Duodenal mucosa (tissue), 2 donors: ENCODE results near the gene ATG7.
A peak's percentile ranks its signal among the peaks of the same experiment; 100 is the strongest.
"Not testable (repeated sequence)": the region's sequence is repeated elsewhere in the genome, so short reads cannot be mapped to it uniquely, and the experiment has no call there.

Experiments
- H3K27ac ChIP-seq: one replicate; pipeline ENCODE4 v1.7.0; 2013; ENCODE audit warnings: low read depth, low read length
- H3K27me3 ChIP-seq, 2 donors: one replicate each; pipeline ENCODE4 v1.7.0; 2013; ENCODE audit warnings: low read length in 2 of 2, control low read depth in 1 of 2; ENCODE audit not compliant: insufficient read depth in 2 of 2, control insufficient read depth in 1 of 2
- H3K36me3 ChIP-seq, 2 donors: one replicate each; pipeline ENCODE4 v1.7.0; 2013; ENCODE audit warnings: low read length in 2 of 2, control low read depth in 1 of 2; ENCODE audit not compliant: insufficient read depth in 2 of 2, control insufficient read depth in 1 of 2
- H3K4me1 ChIP-seq, 2 donors: one replicate each; pipeline ENCODE4 v1.7.0; 2013; ENCODE audit warnings: low read length in 2 of 2, control low read depth in 1 of 2; ENCODE audit not compliant: insufficient read depth in 2 of 2, control insufficient read depth in 1 of 2
- H3K4me3 ChIP-seq, 2 donors: one replicate each; pipeline ENCODE4 v1.7.0; 2013; ENCODE audit warnings: low read length in 2 of 2, low read depth in 1 of 2
- H3K9ac ChIP-seq, 2 donors: one replicate each; pipeline ENCODE4 v1.7.0; 2013; ENCODE audit warnings: low read length in 2 of 2, low read depth in 1 of 2
- H3K9me3 ChIP-seq, 2 donors: one replicate each; pipeline ENCODE4 v1.7.0; 2013; ENCODE audit warnings: low read length in 2 of 2, control low read depth in 1 of 2; ENCODE audit not compliant: control insufficient read depth in 1 of 2

ATG7 gene

DNA sequence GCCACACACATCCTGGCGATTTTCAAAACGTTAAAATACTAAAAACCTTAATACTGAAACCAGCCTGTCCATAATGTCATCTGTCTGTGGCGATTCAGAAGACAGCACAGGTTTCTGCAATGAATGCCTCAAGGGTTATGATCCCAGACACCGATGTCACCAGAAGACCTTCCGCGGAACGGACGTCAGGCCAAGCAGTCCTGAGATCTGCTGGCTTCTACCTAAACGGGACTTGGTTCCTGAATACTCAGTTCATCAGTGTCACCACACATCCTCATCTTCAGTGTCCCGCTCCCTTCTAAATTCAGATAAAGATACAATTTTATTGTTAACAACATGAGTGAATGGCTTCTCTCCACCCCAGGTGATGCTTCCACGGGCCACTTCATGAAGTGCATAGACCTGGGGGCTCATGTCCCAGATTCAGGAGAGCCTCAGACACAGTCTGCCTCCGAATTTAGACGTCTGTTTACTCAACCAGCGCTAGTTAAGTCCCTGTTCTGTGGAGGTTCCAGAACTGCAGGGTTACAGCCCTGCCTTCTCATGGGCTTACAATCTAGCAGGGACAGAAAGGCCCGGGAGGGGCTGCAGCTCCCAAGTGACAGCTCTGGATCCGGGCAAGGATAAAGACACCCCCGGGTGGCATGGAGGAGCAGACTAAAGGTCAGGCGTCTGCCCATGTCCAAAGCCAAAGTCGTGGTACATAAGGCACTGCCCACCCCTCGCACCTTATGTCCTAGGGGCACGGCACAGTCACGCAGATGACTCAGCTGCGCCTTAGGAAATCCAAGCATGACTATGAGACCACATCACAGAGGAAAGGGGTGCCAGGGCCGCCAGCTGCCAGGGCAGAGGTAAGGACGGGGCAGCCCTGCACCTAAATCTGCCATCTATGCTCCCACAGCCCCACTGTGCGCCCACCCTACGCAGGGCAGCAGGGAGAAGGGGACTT lies 295.6 kb downstream of the ATG7 start:
- H3K27ac ChIP-seq: peak overlapping the region; percentile 80
- peaks cover 20 to 51% of the 10 kb centered on the region in 2 donors for H3K36me3 ChIP-seq
- no peak overlapping the region for H3K4me3 ChIP-seq
- no peaks in the 10 kb centered on the region for H3K27me3 ChIP-seq
- no peaks in the 10 kb centered on the region for H3K4me1 ChIP-seq
- peak overlapping the region in 1 of 2 donors; percentile 24 for H3K9ac ChIP-seq
- no peaks in the 10 kb centered on the region for H3K9me3 ChIP-seq

DNA sequence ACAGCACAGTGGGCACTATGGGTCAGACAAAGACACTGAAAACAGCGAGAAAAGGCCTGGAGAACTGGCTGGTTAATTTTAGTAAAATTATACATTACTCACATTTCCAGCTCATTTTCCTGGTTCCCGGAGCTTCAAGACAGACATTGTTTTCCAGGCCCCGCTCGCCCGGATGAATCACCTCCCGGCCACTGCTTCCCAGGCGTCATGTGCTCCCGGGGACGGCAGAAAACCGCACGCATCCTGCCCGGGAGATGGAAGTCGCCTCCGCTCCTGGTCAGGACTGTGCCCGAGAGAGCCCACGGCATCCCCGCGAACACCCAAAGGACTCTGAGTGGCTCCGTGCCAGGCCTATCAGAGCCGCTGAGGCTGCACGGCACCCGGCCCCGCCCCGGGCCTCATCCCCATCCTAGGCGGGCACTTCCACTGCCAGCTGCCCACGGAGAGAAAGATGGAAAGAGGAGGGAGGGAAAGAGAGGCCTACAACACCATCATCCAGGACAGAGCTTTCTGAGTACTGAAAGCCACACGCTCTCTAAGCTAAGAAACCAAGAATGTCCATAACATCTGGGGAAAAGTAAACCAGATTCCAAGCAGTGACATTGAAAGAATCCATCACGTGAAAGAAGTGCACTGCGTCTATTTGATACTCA lies 296.4 kb downstream of the ATG7 start:
- H3K9me3 ChIP-seq: no peaks in the 10 kb centered on the region
- H3K4me3 ChIP-seq: no peak overlapping the region
- H3K4me1 ChIP-seq: no peaks in the 10 kb centered on the region
- peak overlapping the region in 1 of 2 donors; percentile 24 for H3K9ac ChIP-seq
- H3K27ac ChIP-seq: peak overlapping the region; percentile 80
- peaks cover 11 to 48% of the 10 kb centered on the region in 2 donors for H3K36me3 ChIP-seq
- H3K27me3 ChIP-seq: no peaks in the 10 kb centered on the region

DNA sequence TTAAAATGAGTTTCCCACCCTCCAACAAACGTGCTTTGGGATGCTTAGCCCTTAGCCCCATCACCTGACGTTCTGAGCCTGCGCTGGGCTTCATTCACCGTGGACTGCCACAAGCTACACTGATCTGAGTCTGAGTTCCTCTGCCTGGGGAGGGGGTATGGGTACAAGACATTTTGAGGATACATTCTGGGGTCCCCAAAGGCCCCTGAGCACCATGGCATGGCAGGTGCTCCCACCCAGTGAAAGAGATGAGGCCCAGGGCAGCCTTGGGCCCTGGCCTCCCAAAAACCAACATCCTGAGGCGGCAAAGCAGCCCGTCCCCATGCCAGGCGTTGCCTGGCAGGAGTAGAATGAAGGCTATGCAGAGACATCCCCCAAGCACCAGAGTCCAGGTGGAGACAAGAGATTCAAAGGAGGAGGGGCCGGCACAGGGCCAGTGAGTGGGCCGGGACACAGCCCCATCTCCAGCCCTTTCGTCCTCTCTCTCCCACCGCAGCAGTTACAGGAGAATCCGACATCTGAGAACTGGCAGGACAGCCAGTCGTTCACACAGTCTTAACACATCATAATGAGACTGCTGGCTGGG lies 297.1 kb downstream of the ATG7 start:
- H3K36me3 ChIP-seq: peaks cover 6 to 47% of the 10 kb centered on the region in 2 donors
- H3K9ac ChIP-seq: peak overlapping the region in 1 of 2 donors; percentile 24
- no peaks in the 10 kb centered on the region for H3K27me3 ChIP-seq
- H3K9me3 ChIP-seq: no peaks in the 10 kb centered on the region
- no peak overlapping the region for H3K4me3 ChIP-seq
- no peaks in the 10 kb centered on the region for H3K4me1 ChIP-seq
- peak overlapping the region; percentile 4 for H3K27ac ChIP-seq

DNA sequence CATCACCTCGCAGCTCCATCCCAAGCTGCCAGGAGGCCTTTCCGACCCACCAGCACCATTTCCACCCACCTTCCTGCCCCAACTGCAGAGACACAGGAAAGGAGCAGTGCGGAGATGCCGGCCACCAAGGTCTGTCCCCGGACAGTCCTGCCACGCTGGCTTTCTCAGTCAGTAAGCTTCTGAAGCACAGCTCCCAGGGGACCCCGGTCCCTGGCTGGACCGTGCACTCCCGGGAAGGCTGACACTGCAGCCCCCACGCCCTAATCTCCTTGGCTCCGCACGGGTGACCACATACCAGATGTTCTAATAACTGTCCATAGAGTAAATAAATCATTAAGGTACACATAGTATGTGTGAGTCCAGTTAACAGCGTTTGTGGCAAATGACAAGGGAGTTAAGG lies 298.1 kb downstream of the ATG7 start:
- Histone ChIP-seq H3K9me3 (no peaks in the 10 kb centered on the region), H3K27me3 (no peaks in the 10 kb centered on the region), H3K27ac (no peak overlapping the region), H3K9ac (no peak overlapping the region), H3K4me1 (no peaks in the 10 kb centered on the region), H3K4me3 (no peak overlapping the region), H3K36me3 (peaks cover 5 to 47% of the 10 kb centered on the region in 2 donors)

DNA sequence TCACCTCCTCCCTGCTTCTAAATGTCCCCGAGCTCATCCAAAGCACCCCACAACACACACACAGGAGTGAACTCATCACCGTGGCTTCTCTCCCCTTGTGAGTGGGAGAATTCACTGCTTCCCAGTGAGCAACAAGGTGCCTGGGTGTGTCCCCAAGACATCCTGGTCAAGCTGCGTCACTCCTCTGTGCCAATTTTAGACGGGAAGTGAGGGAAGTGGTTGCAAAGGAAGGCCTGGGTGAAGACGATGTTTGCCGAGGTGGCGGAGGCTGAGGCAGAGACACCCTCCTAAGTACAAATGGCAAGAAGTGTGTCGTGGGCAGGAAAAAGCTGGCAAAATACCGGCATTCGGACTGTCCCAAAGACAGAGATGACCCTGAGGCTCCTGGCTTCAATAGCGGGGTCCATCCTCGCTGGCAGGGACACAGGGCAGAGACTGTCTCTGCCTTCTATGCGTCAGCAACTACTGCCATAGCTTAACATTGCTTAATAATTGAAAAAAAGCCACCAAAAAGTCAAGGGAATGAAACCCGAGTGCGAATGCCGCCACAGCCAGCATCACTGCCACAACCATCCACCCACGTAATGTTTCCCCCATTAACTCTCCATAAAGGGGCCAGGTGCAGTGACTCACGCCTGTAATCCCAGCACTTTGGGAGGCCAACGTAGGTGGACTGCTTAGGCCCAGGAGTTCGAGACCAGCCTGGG lies 298.7 kb downstream of the ATG7 start:
- Histone ChIP-seq H3K4me1 (no peaks in the 10 kb centered on the region), H3K27ac (no peak overlapping the region)

DNA sequence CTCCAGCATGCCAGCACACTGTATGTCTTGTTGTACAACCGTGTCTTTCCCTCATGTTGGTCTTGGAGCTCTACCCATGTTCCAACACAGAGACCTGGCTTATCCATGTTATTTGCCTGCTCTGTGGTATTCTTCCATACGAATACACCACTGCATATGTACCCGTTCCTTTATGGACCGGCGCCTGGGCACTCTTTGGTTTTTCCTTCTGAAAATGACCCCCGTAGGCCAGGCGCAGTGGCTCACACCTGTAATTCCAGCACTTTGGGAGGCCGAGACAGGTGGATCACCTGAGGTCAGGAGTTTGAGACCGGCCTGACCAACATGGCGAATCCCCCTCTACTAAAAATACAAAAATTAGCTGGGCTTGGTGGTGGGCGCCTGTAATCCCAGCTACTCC lies 300.5 kb downstream of the ATG7 start:
- H3K9ac ChIP-seq, H3K4me3 ChIP-seq, H3K4me1 ChIP-seq, H3K27ac ChIP-seq, H3K9me3 ChIP-seq, H3K27me3 ChIP-seq: not testable (repeated sequence)
- peaks cover 5 to 29% of the 10 kb centered on the region in 2 donors for H3K36me3 ChIP-seq

More for the DNA sequence above, 298.7 kb downstream of the ATG7 start:
- Histone ChIP-seq H3K27me3 (no peaks in the 10 kb centered on the region), H3K9me3 (no peaks in the 10 kb centered on the region), H3K9ac (no peak overlapping the region), H3K4me3 (no peak overlapping the region), H3K36me3 (peaks cover 5 to 44% of the 10 kb centered on the region in 2 donors)

DNA sequence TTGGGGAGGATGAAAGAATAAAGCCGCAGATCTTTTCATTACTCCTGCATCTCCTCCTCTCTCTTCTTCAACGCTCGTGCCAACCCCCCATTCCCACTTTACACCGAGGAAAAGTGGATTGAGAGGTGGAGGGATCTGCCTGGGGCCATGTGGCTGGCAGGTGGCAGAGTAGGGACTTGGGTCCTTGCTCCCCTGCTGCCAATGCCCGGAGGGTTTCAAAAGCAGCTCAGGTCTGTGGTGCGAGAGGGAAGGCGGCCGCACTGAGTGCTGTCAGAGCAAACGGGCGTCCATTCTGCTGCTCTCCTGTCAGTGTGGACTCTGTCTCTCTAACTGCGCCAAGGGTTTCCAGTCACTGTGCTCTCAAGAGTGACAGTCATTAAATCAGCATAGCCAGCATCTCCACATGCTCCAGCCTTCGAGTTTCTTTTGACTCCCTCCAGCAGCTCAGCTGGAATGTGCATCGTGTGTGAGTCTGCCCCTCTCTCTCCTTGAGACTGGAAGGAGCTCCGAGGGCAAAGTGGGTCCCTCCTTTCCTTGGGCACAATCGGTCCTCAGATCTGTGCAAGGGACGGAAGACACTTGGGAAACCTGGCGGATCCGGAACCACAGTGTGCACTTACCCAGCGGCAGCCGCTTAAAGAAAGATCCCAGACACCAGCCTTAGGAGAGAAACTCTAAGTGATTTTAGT lies 302.9 kb downstream of the ATG7 start:
- Histone ChIP-seq H3K27me3 (no peaks in the 10 kb centered on the region), H3K36me3 (peaks cover 5 to 28% of the 10 kb centered on the region in 2 donors), H3K9me3 (no peaks in the 10 kb centered on the region), H3K27ac (no peak overlapping the region), H3K4me3 (no peak overlapping the region), H3K9ac (no peak overlapping the region), H3K4me1 (no peaks in the 10 kb centered on the region)

DNA sequence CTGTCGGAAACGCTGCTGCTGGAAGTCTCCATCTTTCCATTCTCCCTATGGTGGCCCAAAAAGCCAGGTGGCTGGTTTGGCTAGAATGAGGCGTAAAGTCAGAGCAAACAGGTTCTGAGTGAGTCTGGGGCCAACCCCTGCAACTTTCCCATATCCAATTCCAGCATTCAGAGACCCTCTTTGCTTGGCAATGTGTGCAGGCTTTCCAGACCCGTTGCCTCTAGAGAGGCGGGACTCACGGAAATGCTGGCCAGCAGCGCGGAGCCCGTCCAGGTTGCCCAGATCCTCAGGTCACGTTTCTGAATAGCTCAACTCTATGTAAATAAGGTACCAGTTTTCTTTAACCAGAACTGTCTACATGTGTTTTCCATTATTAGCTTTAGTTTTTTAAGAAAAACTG lies 303.5 kb downstream of the ATG7 start:
- Histone ChIP-seq H3K4me3 (no peak overlapping the region), H3K27ac (no peak overlapping the region), H3K9ac (no peak overlapping the region), H3K9me3 (no peaks in the 10 kb centered on the region), H3K27me3 (no peaks in the 10 kb centered on the region), H3K36me3 (peaks cover 5 to 26% of the 10 kb centered on the region in 2 donors), H3K4me1 (no peaks in the 10 kb centered on the region)

DNA sequence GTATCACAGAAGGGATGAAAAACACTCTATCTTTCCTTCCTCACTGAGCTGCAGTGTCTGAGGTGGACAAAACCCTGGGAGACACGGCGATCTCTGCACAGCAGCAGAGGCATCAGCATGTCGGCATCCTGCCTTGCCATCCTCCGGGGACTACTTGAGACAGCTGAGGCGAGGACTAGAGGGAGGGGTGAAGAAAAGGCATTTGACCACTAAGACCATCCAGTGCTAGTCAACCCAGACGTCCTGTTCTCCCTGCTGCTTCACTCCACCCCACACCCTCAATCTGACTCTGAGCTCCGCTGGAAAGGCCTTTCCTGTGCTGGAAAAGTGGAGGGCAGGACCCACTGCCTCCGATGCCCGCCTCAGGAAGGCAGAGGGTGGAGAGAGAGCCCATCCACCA lies 304.3 kb downstream of the ATG7 start:
- Histone ChIP-seq H3K36me3 (peaks cover 5 to 22% of the 10 kb centered on the region in 2 donors), H3K4me3 (no peak overlapping the region), H3K4me1 (peaks cover 3% of the 10 kb centered on the region in 2 donors), H3K9ac (no peak overlapping the region), H3K9me3 (no peaks in the 10 kb centered on the region), H3K27me3 (no peaks in the 10 kb centered on the region), H3K27ac (no peak overlapping the region)
